HG03280 (cell line): ENCODE data around the gene REPS1.
A peak's percentile ranks its signal among the peaks of the same experiment; 100 is the strongest.
"Not testable (repeated sequence)": the region's sequence is repeated elsewhere in the genome, so short reads cannot be mapped to it uniquely, and the experiment has no call there.

Experiments used
- ATAC-seq: cut with Tn5 transposase; IDR thresholded peaks from one replicate; pipeline ENCODE4 v1.9.1; 2021; ENCODE audit warnings: mild to moderate bottlenecking, moderate library complexity; ENCODE audit not compliant: unreplicated experiment

The REPS1 gene

GRCh38 chr6:139007428-139007827 is 19.4 kb upstream of the REPS1 start:
- no peak for ATAC-seq

GRCh38 chr6:139006477-139006876 is 18.4 kb upstream of the REPS1 start:
- no peak for ATAC-seq

- no peak for ATAC-seq
Observed at GRCh38 chr6:139003751-139004150, 15.7 kb upstream of the REPS1 start.

- no peak for ATAC-seq
Observed at GRCh38 chr6:138999949-139000725, 12.1 kb upstream of the REPS1 start.

- no peak for ATAC-seq
Observed at GRCh38 chr6:138997136-138997535, 9.1 kb upstream of the REPS1 start.

GRCh38 chr6:138996524-138996923 is 8.5 kb upstream of the REPS1 start:
- no peak for ATAC-seq

- ATAC-seq = not testable (repeated sequence)
Observed at GRCh38 chr6:138993410-138993809, 5.4 kb upstream of the REPS1 start.

GRCh38 chr6:138992965-138993364 is 4.9 kb upstream of the REPS1 start:
- ATAC-seq = not testable (repeated sequence)

GRCh38 chr6:138991206-138991605 is 3.2 kb upstream of the REPS1 start:
- no peak for ATAC-seq

- no peak for ATAC-seq
Observed at GRCh38 chr6:138989098-138989983, 1.3 kb upstream of the REPS1 start.

- ATAC-seq = peak; percentile 9
Observed at GRCh38 chr6:138988469-138988834, 399 bp upstream of the REPS1 start.

- no peak for ATAC-seq
Observed at GRCh38 chr6:138987080-138987642, 892 bp downstream of the REPS1 start.

- no peak for ATAC-seq
Observed at GRCh38 chr6:138986578-138986977, 1.5 kb downstream of the REPS1 start.

GRCh38 chr6:138981416-138981815 is 6.6 kb downstream of the REPS1 start:
- ATAC-seq = no peak

- ATAC-seq = no peak
Observed at GRCh38 chr6:138979813-138980668, 8.0 kb downstream of the REPS1 start.

- ATAC-seq = no peak
Observed at GRCh38 chr6:138979365-138979764, 8.7 kb downstream of the REPS1 start.

- no peak for ATAC-seq
Observed at GRCh38 chr6:138978229-138978628, 9.8 kb downstream of the REPS1 start.

- no peak for ATAC-seq
Observed at GRCh38 chr6:138977646-138978167, 10.3 kb downstream of the REPS1 start.

- ATAC-seq = no peak
Observed at GRCh38 chr6:138977242-138977641, 10.8 kb downstream of the REPS1 start.

GRCh38 chr6:138975815-138976214 is 12.2 kb downstream of the REPS1 start:
- no peak for ATAC-seq
